MM.1S (cell line): ENCODE measurements around the gene METTL21A.

Experiments used
- DNase-seq: peaks from one replicate; pipeline ENCODE4 v3.0.0-alpha.2; 2015
- H2AFZ ChIP-seq: fragments of 300-600 bp; sonication (generic); 2 replicates; pipeline ENCODE4 v1.6.0; 2016; ENCODE audit warnings: antibody characterized with exemption, low read length
- H3F3A ChIP-seq: fragments of 300-600 bp; sonication (generic); 2 replicates; pipeline ENCODE4 v1.6.1; 2016; ENCODE audit warnings: mild to moderate bottlenecking, antibody characterized with exemption, low read length, moderate library complexity, mixed read lengths; ENCODE audit not compliant: insufficient read depth
- H3K27ac ChIP-seq: fragments of 300-600 bp; sonication (generic); 2 replicates; pipeline ENCODE4 v1.5.1; 2016; ENCODE audit warnings: mild to moderate bottlenecking, low read length
- H3K27me3 ChIP-seq: fragments of 300-600 bp; sonication (generic); replicated peaks from 2 replicates; pipeline ENCODE4 v1.6.0; 2016; ENCODE audit warnings: low read length; ENCODE audit not compliant: insufficient read depth
- H3K36me3 ChIP-seq: fragments of 300-600 bp; sonication (generic); replicated peaks from 2 replicates; pipeline ENCODE4 v1.6.1; 2016; ENCODE audit warnings: mild to moderate bottlenecking, low read length, mixed read lengths; ENCODE audit not compliant: insufficient read depth
- H3K4me1 ChIP-seq: fragments of 300-600 bp; sonication (generic); 2 replicates; pipeline ENCODE4 v1.6.1; 2016; ENCODE audit warnings: low read length, mixed read lengths
- H3K4me2 ChIP-seq: fragments of 300-600 bp; sonication (generic); 2 replicates; pipeline ENCODE4 v1.6.0; 2016; ENCODE audit warnings: low read depth, low read length
- H3K4me3 ChIP-seq: fragments of 300-600 bp; sonication (generic); 2 replicates; pipeline ENCODE4 v1.5.1; 2016; ENCODE audit warnings: low read length, mixed read lengths
- H3K79me2 ChIP-seq: fragments of 300-600 bp; sonication (generic); 2 replicates; pipeline ENCODE4 v1.6.1; 2016; ENCODE audit warnings: mixed run types, low read length, mixed read lengths
- H3K9ac ChIP-seq: fragments of 300-600 bp; sonication (generic); 2 replicates; pipeline ENCODE4 v1.6.1; 2016; ENCODE audit warnings: low read length, mixed read lengths
- H3K9me2 ChIP-seq: fragments of 300-600 bp; sonication (generic); replicated peaks from 2 replicates; pipeline ENCODE4 v1.6.1; 2016; ENCODE audit warnings: mild to moderate bottlenecking, low read length, mixed read lengths; ENCODE audit not compliant: insufficient read depth
- H3K9me3 ChIP-seq: fragments of 300-600 bp; sonication (generic); replicated peaks from 2 replicates; pipeline ENCODE4 v1.6.1; 2016; ENCODE audit warnings: mild to moderate bottlenecking, low read length, mixed read lengths; ENCODE audit not compliant: insufficient read depth
- H4K20me1 ChIP-seq: fragments of 300-600 bp; sonication (generic); 2 replicates; pipeline ENCODE4 v1.6.1; 2016; ENCODE audit warnings: mild to moderate bottlenecking, low read length, moderate library complexity, mixed read lengths; ENCODE audit not compliant: insufficient read depth
- CTCF ChIP-seq: fragments of 300-600 bp; sonication (generic); IDR thresholded peaks from 2 replicates; pipeline ENCODE4 v1.5.1; 2016; ENCODE audit warnings: antibody characterized with exemption, low read length, mixed read lengths
- EZH2 ChIP-seq: fragments of 300-600 bp; sonication (generic); optimal IDR thresholded peaks from 2 replicates; pipeline ENCODE3; 2017; ENCODE audit warnings: low read depth, mild to moderate bottlenecking, antibody characterized with exemption, low read length, mixed read lengths
- EZH2phosphoT487 ChIP-seq: fragments of 300-600 bp; sonication (generic); IDR thresholded peaks from 2 replicates; pipeline ENCODE4 v1.6.1; 2018; ENCODE audit warnings: antibody characterized with exemption, low read length

The METTL21A gene

GRCh38 chr2:207673431-207673830 is 48.2 kb upstream of the METTL21A start:
- Histone ChIP-seq H3K9me2 (no peaks in the 10 kb centered on the region), H3K4me3 (no peak overlapping the region), H3K36me3 (no peaks in the 10 kb centered on the region), H2AFZ (no peak overlapping the region), H3K79me2 (no peaks in the 10 kb centered on the region), H3K4me1 (no peaks in the 10 kb centered on the region), H3K9me3 (no peaks in the 10 kb centered on the region), H4K20me1 (no peaks in the 10 kb centered on the region), H3K9ac (no peak overlapping the region), H3K27ac (no peak overlapping the region), H3K4me2 (no peak overlapping the region), H3K27me3 (no peaks in the 10 kb centered on the region), H3F3A (no peaks in the 10 kb centered on the region)
- TF ChIP-seq EZH2: no peak
- no peak for TF ChIP-seq EZH2phosphoT487
- no peak for TF ChIP-seq CTCF
- no peak for DNase-seq

- H3K4me1 ChIP-seq: no peaks in the 10 kb centered on the region
- no peaks in the 10 kb centered on the region for H3K9me3 ChIP-seq
- no peaks in the 10 kb centered on the region for H3F3A ChIP-seq
- no peaks in the 10 kb centered on the region for H4K20me1 ChIP-seq
- H2AFZ ChIP-seq: no peak overlapping the region
- no peaks in the 10 kb centered on the region for H3K9me2 ChIP-seq
- no peak overlapping the region for H3K27ac ChIP-seq
- H3K9ac ChIP-seq: no peak overlapping the region
- DNase-seq: no peak
- no peak overlapping the region for H3K4me3 ChIP-seq
- no peaks in the 10 kb centered on the region for H3K27me3 ChIP-seq
- H3K79me2 ChIP-seq: no peaks in the 10 kb centered on the region
- H3K36me3 ChIP-seq: no peaks in the 10 kb centered on the region
- no peak for TF ChIP-seq EZH2phosphoT487
- no peak for TF ChIP-seq CTCF
- TF ChIP-seq EZH2: no peak
- H3K4me2 ChIP-seq: no peak overlapping the region
Measured at GRCh38 chr2:207670887-207671286, 45.7 kb upstream of the METTL21A start.

GRCh38 chr2:207663870-207664545 is 38.8 kb upstream of the METTL21A start:
- Histone ChIP-seq H3F3A (no peaks in the 10 kb centered on the region), H3K79me2 (no peaks in the 10 kb centered on the region), H4K20me1 (no peaks in the 10 kb centered on the region), H3K9me3 (no peaks in the 10 kb centered on the region), H3K27ac (no peak overlapping the region), H3K4me1 (no peaks in the 10 kb centered on the region), H3K27me3 (no peaks in the 10 kb centered on the region), H3K4me3 (no peak overlapping the region), H3K9me2 (no peaks in the 10 kb centered on the region), H3K4me2 (no peak overlapping the region), H2AFZ (no peak overlapping the region), H3K9ac (no peak overlapping the region), H3K36me3 (no peaks in the 10 kb centered on the region)
- DNase-seq: no peak
- TF ChIP-seq EZH2 (no peak), EZH2phosphoT487 (no peak), CTCF (no peak)
